DMS 273 treated with DMSO at 0.1 percent for 48 hours (cell line): ENCODE data around the gene CMIP.

Source experiments
- DNase-seq: peaks from one replicate; lab custom pipeline; 2025; lab: John Stamatoyannopoulos, UW

The CMIP gene

DNA sequence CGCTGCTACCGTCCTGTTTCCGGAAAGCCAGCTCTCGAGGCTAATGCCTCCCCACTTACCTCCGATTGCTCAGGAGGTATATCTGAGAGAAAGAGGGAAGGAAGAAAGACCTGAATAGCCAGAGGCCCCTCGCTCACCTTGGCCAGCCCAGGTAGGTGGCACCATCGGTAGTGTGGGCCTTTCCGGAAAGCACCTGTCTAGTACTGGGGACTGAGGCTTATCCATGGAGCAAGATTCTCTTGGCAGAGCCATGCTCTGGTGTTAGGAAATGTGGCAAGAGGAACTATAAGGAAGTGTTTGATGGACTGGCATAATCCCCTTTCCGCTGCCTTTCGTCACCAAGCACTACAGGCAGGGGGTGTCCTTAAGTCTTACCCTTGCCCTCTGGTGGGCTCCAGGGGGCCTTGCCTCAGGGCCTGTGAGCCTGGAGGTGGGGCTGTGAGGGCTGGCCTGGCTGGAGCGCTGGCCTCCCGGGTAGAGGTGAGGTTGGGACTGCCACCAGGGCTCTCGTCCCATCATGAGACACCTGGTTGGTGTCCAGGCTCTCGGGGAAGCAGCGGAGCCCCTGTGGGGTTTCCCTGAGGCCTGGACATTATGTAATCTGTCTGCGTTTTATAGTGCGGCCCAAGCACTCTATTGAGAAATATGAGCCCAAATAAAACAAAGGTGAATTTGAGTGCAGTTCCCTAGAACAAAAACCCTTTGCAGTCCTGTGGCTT, 2.9 kb downstream of the CMIP start:
- DNase-seq = no peak

DNA sequence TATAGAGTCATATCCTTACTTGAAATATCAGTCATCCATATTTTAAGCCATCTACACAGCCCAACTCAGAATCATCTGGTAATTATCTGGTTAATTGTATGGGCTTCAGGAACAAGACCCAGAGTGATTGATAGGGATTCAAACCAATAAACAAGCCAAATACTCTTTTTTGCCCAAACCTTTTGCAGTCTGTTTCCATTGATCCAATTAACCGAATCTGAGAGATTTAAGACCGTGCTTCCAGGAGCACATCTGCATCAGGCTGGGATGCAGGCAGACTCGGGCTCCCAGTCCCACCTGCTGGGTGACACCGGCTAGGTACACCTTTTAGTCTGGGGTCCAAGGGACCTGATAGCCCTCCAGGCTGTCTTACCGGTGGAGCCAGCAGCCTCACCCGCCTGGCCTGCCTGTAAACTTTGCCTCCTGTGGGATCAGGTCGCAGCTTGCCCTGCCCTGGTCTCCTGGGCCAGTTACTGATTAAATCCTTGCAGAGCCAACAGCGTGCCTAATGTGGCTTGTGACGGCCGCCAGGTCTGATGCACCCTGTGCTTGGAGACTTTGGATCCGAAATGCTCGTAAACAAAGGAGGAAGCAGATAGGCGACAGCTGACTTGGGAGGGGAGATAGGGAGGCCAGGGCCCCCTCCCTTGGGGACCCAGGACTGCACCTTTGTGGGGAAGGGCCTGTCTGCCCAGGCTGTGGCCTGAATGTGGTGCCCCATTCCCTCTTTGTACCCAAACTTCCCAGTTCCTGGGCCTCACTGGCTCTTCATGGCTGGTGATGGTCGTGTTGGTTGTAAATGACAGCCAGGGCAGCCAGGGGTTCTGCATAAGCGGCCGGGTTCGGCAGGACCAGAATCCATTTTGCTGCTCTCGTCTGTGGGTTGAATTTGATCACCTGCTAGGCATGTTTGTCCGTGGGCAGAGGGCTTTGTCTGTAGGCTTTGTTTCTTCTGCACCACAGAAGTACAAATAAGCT, 3.8 kb downstream of the CMIP start:
- DNase-seq = no peak

DNA sequence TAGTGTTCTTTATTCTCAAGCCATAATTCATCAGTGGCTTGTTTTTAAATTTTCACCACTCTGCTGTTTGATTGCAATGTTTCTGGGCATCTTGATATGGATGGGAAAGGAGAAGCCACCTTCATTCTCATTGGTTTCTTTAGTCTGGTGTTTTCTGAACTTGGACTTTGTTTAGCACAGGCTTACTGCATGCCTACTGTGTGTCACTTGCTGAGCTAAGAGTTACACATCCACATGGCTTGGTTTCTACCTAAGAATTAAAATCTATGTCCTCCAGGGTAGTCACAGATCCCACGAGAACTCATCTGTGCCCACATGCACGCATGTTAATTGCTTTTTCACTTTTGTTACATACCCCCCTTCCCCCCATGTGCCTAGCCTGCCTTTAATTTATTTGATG, 4.6 kb downstream of the CMIP start:
- no peak for DNase-seq

DNA sequence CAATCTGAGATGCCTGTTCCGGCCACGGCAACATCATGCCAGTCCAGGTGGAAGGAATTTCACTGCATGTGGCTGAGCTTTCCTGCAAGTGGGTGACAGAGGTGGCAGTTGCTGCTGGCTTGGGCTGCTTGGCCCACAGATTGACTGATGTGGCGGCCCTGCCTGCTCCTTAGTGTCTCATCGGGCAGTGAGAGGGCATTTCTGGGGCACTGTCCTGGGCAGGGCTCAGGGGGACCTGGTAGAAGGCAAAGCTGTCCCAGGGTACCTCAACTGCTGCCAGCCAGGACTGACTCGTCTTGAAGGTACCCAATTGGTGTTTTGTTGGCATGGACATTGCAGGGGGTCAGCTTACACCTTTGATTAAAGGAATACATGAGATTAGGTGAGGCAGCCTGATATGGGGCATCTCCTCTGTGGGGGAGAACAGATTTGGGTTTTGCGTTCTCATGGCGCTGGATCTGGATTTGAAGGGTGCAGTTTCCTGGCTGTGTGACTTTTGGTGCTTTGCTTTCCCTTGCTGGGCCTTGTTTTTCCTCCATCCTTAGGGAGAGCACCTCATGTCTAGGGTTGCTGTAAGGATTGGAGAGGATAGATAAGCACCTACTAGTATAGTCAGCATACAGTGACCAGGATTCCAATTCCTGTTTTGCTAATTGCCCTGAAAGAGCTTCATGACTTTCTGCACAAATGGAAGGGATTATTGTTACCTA, 5.4 kb downstream of the CMIP start:
- DNase-seq = no peak

DNA sequence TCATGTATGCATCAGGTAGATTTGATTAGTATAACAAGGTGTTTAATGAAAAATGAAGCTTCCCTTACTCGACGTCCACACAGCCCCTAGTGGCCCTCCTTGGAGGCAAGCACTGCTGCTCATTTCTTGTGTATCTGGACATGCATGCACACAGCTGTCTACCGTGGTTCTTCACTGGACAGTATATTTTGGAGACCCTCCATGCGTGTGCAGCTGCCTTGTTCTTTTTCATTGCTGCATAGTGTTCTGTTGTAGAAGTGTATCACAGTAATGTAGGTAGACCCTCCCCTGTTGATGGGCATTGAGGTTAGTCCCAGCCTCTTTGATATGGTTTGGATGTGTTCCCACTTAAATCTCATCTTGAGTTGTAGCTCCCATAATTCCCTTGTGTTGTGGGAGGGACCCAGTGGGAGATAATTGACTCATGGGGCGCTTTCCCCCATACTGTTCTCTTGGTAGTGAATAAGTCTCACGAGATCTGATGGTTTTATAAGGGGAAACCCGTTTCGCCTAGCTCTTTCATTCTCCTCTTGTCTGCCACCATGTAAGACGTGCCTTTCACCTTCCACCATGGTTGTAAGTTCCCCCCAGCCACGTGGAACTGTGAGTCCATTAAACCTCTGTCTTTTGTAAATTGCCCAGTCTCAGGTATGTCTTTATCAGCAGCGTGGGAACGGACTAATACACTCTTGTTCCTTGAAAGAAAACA, 6.3 kb downstream of the CMIP start:
- DNase-seq = no peak

DNA sequence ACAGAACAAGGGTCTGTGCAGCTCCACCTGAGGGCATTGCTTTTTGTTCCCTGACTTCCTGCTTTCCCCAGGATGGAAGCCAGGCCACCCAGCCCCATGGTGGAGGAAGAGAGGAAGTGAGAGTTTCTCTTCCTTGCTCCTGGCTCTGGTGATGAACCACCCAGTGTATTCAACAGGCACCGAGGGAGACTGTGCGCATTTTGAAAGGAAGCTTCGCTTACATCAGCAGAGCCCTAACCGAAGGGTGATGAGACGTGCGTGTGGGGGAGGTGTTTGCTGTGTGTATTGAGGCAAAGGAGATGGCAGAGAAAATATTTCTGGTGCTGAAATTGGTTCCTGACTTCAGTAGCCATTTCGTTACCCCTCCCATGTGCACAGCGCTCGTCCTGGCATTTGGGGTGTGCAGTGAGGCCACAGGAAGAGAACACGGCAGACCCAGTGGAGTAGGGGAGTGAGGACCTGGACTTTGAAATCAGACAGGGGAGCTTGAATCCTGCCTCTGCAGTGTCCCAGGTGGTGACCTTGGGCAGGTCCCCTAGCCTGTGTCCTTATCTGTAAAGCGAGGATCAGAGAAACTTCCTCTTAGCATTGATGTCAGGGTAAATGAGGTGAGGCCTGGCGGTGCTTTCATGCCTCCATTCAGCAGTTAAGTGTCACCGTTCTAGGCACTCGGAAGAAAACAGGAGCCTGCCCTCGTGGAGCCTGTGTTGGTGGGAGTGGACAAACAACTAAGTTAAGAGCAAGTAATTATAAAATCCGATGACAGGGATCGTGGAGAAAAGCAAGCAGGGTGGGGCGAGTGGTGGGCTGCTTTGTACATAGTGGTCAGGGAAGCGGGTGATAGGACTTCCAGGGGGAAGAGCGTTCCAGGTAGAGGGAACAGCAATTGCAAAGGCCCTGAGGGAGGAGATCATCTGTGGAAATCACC, 7.4 kb downstream of the CMIP start:
- DNase-seq = no peak

DNA sequence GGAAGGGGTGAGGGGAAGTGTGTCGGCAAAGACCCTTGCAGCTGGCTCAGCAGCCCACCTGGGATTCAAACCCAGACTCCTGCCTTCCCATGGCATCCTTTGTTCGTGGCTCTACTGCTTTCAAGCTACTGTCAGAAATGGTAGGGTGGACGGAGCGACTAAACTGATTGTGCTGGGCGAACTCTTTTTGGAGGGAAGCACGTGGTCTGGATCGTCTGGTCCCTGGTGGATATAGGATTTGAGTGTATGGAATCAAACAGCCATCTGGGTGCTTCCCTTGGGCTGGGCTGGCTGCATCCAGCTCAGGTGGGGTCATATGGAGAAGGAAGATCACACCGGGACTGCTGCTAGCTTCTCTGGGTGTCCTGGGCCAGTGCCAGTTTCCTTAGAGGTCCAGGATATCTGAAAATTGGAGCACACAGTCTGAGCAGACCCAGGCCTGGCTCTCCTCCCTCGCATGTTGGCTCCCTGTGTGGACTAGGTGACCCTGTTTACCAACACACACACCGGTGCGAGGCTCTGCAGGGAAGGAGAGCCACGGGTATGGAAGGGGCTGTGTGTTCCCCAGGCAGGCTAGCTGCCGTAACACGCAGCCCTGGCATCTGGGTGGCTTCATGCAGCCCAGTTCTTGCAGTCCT, 8.6 kb downstream of the CMIP start:
- DNase-seq = no peak

DNA sequence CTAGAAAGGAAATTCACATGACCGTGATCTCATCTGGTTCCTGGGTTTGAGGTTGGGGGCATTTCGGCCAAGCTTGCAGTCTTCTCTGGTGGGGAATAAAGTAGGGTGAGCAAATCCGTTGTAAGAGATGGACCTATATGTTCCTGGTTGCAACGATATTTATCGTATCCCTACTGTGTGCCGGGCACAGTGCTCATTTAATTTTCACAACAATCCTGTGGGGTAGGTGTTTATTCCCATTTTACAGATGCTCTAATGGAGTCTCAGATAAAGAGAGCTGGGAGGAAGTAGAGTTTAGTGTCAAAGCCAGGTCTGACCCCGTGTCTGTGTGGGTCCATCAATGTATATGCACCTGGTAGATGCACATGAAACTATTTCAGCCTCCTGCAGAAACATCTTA, 9.4 kb downstream of the CMIP start:
- no peak for DNase-seq

DNA sequence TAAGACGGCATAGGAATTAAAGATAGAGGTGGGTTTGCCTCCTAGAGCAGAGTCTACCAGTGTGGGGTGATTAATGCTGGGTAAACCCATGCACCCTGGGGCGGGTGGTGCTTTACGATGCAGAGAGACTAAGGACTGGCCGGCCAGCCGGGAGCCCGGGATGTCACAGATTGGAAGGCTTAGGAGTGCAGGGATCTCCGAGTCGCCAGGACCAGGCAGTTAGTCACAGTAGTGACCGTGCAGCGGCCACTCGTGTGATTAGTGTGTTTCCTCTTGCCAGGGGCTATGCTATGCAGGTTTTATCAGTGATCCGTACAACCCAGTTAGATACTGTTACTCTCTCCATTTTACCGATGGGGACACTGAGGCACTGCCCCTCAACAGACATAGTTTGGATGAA, 10.4 kb downstream of the CMIP start:
- DNase-seq = no peak

DNA sequence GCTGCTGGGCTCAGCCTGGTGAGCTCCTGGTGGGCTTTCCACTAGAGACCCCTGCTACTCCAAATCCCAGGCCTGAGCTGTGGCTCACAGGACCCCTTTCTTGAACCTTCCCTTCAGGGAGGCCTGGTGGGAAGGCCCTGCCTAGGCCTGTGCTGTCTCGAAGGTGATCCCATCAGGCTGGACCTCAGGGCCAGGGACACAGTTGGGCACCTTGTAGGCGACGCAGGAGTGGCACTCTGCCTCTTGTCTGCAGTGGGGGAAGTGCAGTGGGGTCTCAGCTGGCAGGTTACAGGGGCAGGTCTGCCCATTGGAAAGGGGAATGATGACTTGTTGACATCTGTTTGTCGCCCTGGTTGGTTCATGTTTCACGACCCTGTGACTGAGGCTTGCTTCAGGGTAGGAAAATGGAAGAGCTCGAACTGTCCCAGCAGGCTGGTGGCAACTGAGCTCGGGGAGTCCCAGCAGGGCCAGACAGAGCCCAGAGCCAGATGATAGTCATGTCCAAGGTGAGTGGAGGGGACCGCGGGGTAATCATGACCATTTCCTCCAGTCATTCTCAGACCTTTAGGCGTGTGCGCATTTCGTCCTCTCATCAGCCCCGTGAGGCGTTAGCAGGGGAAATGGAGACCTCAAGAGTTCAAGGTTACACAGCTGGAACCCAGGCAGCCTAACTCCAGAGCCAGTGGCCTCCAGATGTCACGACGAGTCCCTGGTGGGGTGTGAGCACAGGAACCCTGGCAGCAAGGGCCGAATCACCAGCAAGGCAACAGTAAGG, 11.3 kb downstream of the CMIP start:
- no peak for DNase-seq

DNA sequence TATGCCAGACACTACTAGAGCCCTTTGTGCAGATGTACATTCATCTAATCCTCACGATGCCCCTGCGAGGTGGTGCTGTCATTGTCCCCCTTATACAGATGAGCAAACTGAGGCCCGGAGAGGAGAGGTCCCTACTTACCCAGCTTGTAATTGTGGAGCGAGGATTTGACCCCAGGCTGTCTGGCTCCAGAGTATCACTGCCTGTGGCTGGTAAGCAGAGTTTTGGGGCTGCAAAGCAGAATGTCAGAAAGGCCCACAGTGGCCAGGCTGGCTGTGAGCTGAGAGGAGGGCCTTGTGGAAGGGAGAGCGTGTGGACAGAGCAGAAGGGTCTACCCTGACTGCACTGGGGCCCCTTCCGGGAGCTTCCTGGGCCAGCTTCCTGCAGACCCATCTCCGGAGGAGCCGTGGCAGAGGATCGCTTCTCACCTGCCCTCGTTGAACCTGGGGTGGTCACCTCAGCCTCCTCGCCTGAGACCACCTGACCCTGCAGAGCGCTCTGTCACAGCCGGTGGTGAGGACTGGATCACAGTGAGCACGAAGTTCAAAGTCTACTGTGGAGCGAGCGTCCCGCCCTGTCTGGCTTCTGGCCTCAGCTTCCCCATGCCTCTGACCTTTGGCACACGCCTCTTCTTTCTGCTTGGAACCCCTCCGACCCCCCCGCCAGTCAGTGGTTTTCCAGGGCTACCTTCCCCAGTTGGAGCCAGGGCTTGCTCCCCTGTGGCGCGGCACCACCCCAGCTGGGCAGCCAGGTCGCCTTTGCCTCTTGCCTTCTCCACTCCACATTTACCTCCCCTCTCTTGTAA, 12.1 kb downstream of the CMIP start:
- no peak for DNase-seq

DNA sequence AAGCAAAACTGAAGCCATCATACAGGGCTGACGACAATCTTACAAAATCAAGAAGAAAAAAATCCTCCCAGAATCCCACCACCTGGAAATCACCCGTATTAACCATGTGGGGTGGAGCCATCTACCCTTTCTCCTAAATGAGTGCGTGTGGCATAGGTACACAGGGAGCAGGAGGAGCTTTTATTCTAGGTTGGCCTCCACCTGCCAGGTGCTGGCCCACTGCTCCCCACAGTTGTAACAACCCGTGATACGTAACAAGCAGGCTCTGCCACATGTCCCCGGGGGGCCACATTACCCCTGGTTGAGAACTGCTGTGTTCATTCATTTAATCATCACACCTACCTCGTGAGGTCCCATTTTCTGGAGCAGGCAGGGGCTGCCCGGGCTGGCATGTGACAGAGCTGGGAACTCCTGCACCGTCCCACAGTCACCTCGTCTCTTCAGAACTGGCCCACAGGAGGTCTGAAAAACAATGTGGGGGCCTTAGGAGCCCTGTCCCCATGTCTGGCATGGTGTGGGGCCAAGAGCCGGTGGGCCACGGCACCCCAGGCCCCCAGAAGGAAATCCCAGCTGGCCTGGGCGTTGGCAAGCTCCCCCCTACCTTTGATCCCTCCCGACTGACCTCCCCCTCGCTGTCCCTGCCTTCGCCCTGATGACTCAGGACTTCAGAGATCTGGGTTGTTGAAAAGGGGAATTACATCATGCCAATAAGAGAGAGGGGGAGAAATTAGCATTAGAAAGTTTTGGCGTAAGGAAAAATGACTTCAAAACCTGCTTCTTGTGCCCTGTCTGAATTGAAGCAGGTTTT, 12.9 kb downstream of the CMIP start:
- DNase-seq = no peak

DNA sequence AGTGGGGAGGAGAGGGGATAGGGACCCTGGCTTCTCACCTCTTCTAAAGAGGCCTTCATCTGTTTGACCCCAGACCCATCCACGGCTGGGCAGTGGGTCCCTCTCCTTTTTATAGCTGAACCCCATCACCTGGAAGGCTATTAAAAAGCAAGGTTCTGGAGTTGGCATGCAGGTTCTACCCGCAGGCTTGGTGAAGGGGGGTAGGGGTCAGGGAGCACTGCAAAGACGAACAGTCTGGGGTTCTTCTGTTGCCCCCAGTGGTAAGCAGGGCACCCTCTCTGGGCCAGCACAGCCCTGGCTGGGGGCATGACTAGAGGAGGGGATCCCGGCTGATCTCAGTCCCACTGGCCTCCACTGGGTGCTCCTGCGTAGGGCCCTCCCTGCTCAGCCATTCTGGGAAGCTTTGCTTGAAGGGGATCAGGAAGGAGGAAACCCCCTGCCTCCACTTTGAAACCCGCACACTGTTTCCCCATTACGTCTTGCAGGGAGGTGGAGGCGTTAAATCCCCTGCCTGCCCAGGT, 13.6 kb downstream of the CMIP start:
- DNase-seq = no peak

DNA sequence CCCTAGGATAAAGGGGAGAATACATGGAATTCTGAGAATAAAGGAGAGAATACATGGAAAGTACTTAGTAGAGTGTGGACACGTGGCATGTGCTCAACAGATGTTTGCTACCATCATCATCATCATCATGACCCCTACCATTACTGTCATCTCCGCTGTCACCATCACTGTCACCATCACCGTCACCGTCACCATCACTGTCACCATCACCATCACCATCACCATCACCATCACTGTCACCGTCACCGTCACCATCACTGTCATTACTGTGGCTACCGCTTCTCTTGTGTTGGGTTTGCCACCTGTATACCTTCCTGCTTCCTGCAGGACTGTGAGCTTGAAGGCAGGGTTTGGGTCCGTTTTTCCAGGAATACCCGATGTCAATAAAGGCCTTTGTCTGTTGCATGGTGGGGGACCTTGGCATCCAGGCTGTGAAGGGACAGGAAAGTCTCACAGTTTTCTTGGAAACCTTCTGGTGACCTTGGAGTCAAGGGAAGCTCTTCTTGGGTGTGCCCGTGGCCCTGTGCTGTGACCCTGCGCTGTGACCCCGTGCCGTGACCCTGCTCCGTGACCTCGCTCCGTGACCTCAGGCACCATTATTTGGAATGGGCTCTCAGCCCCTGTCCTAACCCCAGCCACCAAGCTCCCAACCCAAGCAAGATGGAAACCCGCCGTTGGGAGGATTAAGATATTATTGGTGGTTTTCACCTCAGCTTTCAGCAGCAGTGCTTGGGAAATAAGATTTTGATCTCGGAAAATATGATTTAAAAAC, 14.4 kb downstream of the CMIP start:
- DNase-seq = no peak

DNA sequence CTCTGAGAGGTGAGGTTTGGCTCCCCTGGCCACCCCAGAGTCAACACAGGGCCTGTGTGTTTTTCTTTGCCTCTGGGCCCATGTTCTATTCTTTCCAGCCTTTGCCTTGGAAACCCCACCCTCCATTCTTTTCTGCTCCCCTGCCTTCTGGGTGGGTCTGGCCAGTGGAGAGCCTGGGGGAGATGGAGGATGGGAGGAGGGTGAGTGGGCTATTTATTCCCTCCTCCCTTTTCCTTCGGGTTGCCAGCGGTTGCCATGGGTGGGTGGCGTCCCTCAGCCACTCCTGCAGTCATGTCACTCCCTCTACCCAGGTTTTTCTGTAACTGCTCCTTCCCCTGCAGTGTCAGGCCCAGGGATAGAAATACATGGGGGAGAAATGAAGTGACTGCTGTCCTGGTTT, 15.5 kb downstream of the CMIP start:
- no peak for DNase-seq

DNA sequence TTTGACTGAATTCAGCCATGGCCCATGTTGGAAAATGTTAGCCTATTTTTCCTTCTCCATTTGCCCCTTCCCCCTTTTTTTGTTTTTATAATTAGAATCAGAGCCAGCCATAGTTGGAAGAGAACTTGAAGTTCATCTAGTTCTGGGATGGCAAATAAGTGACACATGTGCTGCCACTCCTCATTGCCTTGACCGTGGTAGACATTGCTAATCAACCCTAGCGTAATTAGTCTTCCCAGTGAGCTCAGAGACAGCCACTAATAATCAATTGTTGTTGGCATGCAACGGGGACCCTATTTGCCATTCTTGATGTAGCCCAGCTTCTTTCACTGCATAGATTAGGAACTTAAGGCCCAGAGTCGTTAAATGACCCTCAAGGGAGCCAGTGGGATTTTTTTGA, 16.6 kb downstream of the CMIP start:
- no peak for DNase-seq

DNA sequence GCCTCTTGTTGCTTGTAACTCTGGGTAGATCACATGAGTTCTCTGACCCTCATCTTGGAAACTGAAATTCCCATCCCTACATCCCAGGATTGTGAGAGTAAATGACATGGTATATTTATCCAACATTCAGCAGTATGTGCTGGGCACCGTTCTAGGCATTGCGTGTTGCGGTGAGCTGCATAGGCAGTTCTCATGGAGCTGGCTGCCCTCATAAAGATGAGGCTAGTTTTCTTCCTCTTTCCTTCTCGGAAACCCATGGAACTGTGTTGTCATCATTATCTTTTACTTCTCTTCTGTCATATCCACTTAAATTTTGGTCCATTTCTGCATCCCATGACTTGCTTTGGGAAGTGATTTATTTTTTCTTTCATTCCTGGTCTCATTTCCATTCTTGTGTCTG, 17.2 kb downstream of the CMIP start:
- DNase-seq = no peak
